H9 (cell line): ENCODE data around the gene ATAD3C. TPM values are rescaled to one million over a fixed set of nuclear protein-coding genes. Genes with fewer than 3 reads are reported as not detected.

ENCODE experiments used
- DNase-seq: peaks from one replicate; pipeline ENCODE4 v3.0.0-alpha.2; 2017
- H2AFZ ChIP-seq: one replicate; pipeline ENCODE4 v1.6.1; 2013; ENCODE audit warnings: mild to moderate bottlenecking, low read length, control low read depth, moderate library complexity
- H2AK5ac ChIP-seq: 2 replicates; pipeline ENCODE4 v1.6.1; 2013; ENCODE audit warnings: low read length, control low read depth, mixed read lengths; ENCODE audit not compliant: insufficient read length
- H2BK120ac ChIP-seq: one replicate; pipeline ENCODE4 v1.6.1; 2013; ENCODE audit warnings: low read depth, mild to moderate bottlenecking, low read length, control low read depth, inconsistent platforms; ENCODE audit not compliant: poor library complexity, severe bottlenecking
- H2BK12ac ChIP-seq: 2 replicates; pipeline ENCODE4 v1.6.1; 2013; ENCODE audit warnings: low read length, control low read depth, mixed read lengths, low read depth; ENCODE audit not compliant: insufficient read length
- H2BK15ac ChIP-seq: 2 replicates; pipeline ENCODE4 v1.6.1; 2013; ENCODE audit warnings: low read depth, low read length, control low read depth
- H2BK20ac ChIP-seq: one replicate; pipeline ENCODE4 v1.6.1; 2013; ENCODE audit warnings: low read depth, mild to moderate bottlenecking, low read length, control low read depth, inconsistent platforms; ENCODE audit not compliant: poor library complexity, severe bottlenecking
- H2BK5ac ChIP-seq: 2 replicates; pipeline ENCODE4 v1.6.1; 2013; ENCODE audit warnings: low read length, control low read depth, mixed read lengths; ENCODE audit not compliant: insufficient read length
- H3K14ac ChIP-seq: 2 replicates; pipeline ENCODE4 v1.6.1; 2013; ENCODE audit warnings: low read length, control low read depth; ENCODE audit not compliant: insufficient read depth
- H3K18ac ChIP-seq: 2 replicates; pipeline ENCODE4 v1.6.1; 2013; ENCODE audit warnings: low read depth, mild to moderate bottlenecking, mixed read lengths, low read length, control low read depth; ENCODE audit not compliant: insufficient read length
- H3K23ac ChIP-seq: 2 replicates; pipeline ENCODE4 v1.6.1; 2013; ENCODE audit warnings: low read length, control low read depth, mixed read lengths, low read depth; ENCODE audit not compliant: insufficient read length
- H3K23me2 ChIP-seq: 2 replicates; pipeline ENCODE4 v1.6.1; 2013; ENCODE audit warnings: low read depth, mild to moderate bottlenecking, mixed read lengths, low read length, control low read depth; ENCODE audit not compliant: insufficient read length, poor library complexity, severe bottlenecking
- H3K27ac ChIP-seq: 2 replicates; pipeline ENCODE4 v1.5.1; 2013; ENCODE audit warnings: low read length, control low read depth, mixed read lengths, low read depth; ENCODE audit not compliant: insufficient read length
- H3K27me3 ChIP-seq: 2 replicates; pipeline ENCODE4 v1.6.1; 2013; ENCODE audit warnings: low read length, control low read depth, inconsistent platforms; ENCODE audit not compliant: insufficient read depth
- H3K4ac ChIP-seq: 2 replicates; pipeline ENCODE4 v1.6.1; 2013; ENCODE audit warnings: low read depth, mild to moderate bottlenecking, control low read depth, inconsistent platforms, low read length, moderate library complexity
- H3K4me1 ChIP-seq: 2 replicates; pipeline ENCODE4 v1.6.1; 2013; ENCODE audit warnings: low read length, control low read depth, inconsistent platforms; ENCODE audit not compliant: insufficient read depth
- H3K4me2 ChIP-seq: 2 replicates; pipeline ENCODE4 v1.6.1; 2013; ENCODE audit warnings: low read length, control low read depth, mixed read lengths; ENCODE audit not compliant: insufficient read length, insufficient read depth
- H3K56ac ChIP-seq: 2 replicates; pipeline ENCODE4 v1.6.1; 2013; ENCODE audit warnings: low read depth, mild to moderate bottlenecking, mixed read lengths, low read length, control low read depth; ENCODE audit not compliant: insufficient read length
- H3K79me1 ChIP-seq: 2 replicates; pipeline ENCODE4 v1.6.1; 2013; ENCODE audit warnings: low read depth, mild to moderate bottlenecking, moderate library complexity, low read length, control low read depth, inconsistent platforms; ENCODE audit not compliant: insufficient read depth, poor library complexity, severe bottlenecking
- H3K79me2 ChIP-seq: 2 replicates; pipeline ENCODE4 v1.6.1; 2013; ENCODE audit warnings: low read length, control low read depth, inconsistent platforms; ENCODE audit not compliant: insufficient read depth
- H3K9ac ChIP-seq: 2 replicates; pipeline ENCODE4 v1.6.1; 2013; ENCODE audit warnings: low read length, control low read depth, mixed read lengths; ENCODE audit not compliant: insufficient read length; ENCODE audit errors: extremely low read depth
- H3K9me3 ChIP-seq: one replicate; pipeline ENCODE4 v1.6.1; 2013; ENCODE audit warnings: low read depth, low read length, inconsistent platforms; ENCODE audit not compliant: control insufficient read depth
- H3T11ph ChIP-seq: one replicate; pipeline ENCODE4 v1.6.1; 2013; ENCODE audit warnings: mild to moderate bottlenecking, low read length, control low read depth, inconsistent platforms
- H4K20me1 ChIP-seq: one replicate; pipeline ENCODE4 v1.6.1; 2013; ENCODE audit not compliant: control insufficient read depth, insufficient read length, insufficient read depth
- H4K5ac ChIP-seq: 2 replicates; pipeline ENCODE4 v1.6.1; 2013; ENCODE audit warnings: low read depth, mild to moderate bottlenecking, mixed read lengths, low read length, control low read depth; ENCODE audit not compliant: insufficient read length
- H4K8ac ChIP-seq: replicated peaks from 2 replicates; pipeline ENCODE4 v1.6.1; 2013; ENCODE audit warnings: low read length, control low read depth, mixed read lengths, low read depth; ENCODE audit not compliant: insufficient read length
- H4K91ac ChIP-seq: 2 replicates; pipeline ENCODE4 v1.6.1; 2013; ENCODE audit warnings: low read depth, mild to moderate bottlenecking, moderate library complexity, mixed read lengths, low read length, control low read depth; ENCODE audit not compliant: insufficient read length
- H3K27ac Mint-ChIP-seq, 3 experiments: 2 replicates in 2 of 3; 3 replicates in 1 of 3; pipeline ENCODE4 v1.8.0; 2020 to 2021; ENCODE audit warnings: mixed read lengths in 3 of 3, mild to moderate bottlenecking in 1 of 3, moderate library complexity in 1 of 3
- H3K27me3 Mint-ChIP-seq: 2 replicates; pipeline ENCODE4 v1.8.0; 2021; ENCODE audit warnings: low read depth, mild to moderate bottlenecking, moderate library complexity, mixed read lengths
- H3K36me3 Mint-ChIP-seq, 3 experiments: 2 replicates in 2 of 3; 3 replicates in 1 of 3; pipeline ENCODE4 v1.8.0; 2020 to 2021; ENCODE audit warnings: low read depth in 3 of 3, mixed read lengths in 3 of 3; ENCODE audit not compliant: insufficient read depth in 1 of 3
- H3K4me1 Mint-ChIP-seq, 2 experiments: 2 replicates each; pipeline ENCODE4 v1.8.0; 2020; ENCODE audit warnings: mixed read lengths in 2 of 2
- H3K4me3 Mint-ChIP-seq, 2 experiments: 2 replicates in 1 of 2; 3 replicates in 1 of 2; pipeline ENCODE4 v1.8.0; 2020 to 2021; ENCODE audit warnings: mild to moderate bottlenecking in 2 of 2, mixed read lengths in 2 of 2, moderate library complexity in 1 of 2
- H3K9me3 Mint-ChIP-seq, 2 experiments: 2 replicates in 1 of 2; 3 replicates in 1 of 2; pipeline ENCODE4 v1.8.0; 2020; ENCODE audit warnings: mild to moderate bottlenecking in 2 of 2, mixed read lengths in 2 of 2, moderate library complexity in 1 of 2
- WGBS: extraction: QIAGEN DNeasy Blood & Tissue Kit; methylation state at CpG from one replicate; pipeline ENCODE4 v1.1.7; 2013; ENCODE audit warnings: missing lambda C conversion rate, low lambda C conversion rate, mixed read lengths; ENCODE audit not compliant: insufficient read length; ENCODE audit errors: extremely low coverage; 5-methylcytosine and 5-hydroxymethylcytosine counted together
- total RNA-seq: library from RNA; stranded (reverse); gene quantifications from 2 replicates; pipeline ENCODE4 v1.2.1, GENCODE V29; 2021
- TF ChIP-seq, protein P1 (sequence below): fragments of 200-600 bp; sonication (generic); conservative IDR thresholded peaks from 3 replicates; pipeline ENCODE4 v1.8.0; 2021; ENCODE audit warnings: antibody characterized with exemption, mild to moderate bottlenecking

The ATAD3C gene
- total RNA-seq, 1 experiment from 2014 or later: 7.7 TPM

DNA sequence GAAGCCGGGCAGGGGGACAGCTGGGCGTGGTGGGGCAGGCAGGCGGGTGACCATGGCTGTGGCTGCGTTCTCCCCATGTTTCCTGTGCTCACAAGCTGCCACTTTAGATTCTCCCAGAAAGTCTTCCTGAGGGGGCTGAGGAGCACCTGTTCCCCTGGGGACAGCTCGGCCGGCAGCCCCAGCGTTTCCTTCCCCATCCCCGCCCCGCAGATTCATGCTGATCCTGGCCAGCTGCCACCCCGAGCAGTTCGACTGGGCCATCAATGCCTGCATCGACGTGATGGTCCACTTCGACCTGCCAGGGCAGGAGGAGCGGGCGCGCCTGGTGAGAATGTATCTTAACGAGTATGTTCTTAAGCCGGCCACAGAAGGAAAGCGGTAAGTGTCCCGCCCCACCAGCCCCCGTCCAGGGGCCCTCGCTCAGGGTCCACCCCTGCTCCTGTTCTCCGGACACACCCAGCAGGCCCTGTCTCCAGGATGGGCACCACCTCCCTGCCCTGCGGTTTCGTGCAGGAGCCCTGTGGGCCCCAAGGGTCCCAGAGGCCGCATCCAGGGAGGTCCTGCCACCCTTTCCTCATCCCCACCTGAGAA is 11.1 kb downstream of the ATAD3C start:
- Histone ChIP-seq H2BK15ac (peak overlapping the region; percentile 12; the same call in 1 of the 2 replicates), H3K79me2 (no peaks in the 10 kb centered on the region), H3K4ac (no peak overlapping the region), H3K18ac (no peak overlapping the region), H3T11ph (no peak overlapping the region), H2BK12ac (no peak overlapping the region), H4K20me1 (no peaks in the 10 kb centered on the region), H4K8ac (no peak overlapping the region), H3K9me3 (no peaks in the 10 kb centered on the region), H2BK5ac (no peak overlapping the region), H2BK20ac (no peak overlapping the region), H3K4me2 (no peak overlapping the region), H3K14ac (no peak overlapping the region), H4K91ac (no peak overlapping the region), H3K4me1 (no peaks in the 10 kb centered on the region), H3K56ac (no peak overlapping the region), H2AK5ac (no peak overlapping the region), H3K23ac (no peak overlapping the region), H4K5ac (no peak overlapping the region), H3K27ac (no peak overlapping the region), H3K27me3 (no peaks in the 10 kb centered on the region), H2AFZ (no peak overlapping the region), H3K79me1 (no peaks in the 10 kb centered on the region), H2BK120ac (no peak overlapping the region), H3K9ac (no peak overlapping the region), H3K23me2 (no peaks in the 10 kb centered on the region)
- no peaks in the 10 kb centered on the region for H3K9me3 Mint-ChIP-seq
- no peak overlapping the region; a peak in 1 of 7 replicates for H3K27ac Mint-ChIP-seq
- no peak overlapping the region for H3K4me3 Mint-ChIP-seq
- no peaks in the 10 kb centered on the region for H3K4me1 Mint-ChIP-seq
- no peak for DNase-seq
- no peaks in the 10 kb centered on the region for H3K27me3 Mint-ChIP-seq
- TF ChIP-seq, protein P1, sequence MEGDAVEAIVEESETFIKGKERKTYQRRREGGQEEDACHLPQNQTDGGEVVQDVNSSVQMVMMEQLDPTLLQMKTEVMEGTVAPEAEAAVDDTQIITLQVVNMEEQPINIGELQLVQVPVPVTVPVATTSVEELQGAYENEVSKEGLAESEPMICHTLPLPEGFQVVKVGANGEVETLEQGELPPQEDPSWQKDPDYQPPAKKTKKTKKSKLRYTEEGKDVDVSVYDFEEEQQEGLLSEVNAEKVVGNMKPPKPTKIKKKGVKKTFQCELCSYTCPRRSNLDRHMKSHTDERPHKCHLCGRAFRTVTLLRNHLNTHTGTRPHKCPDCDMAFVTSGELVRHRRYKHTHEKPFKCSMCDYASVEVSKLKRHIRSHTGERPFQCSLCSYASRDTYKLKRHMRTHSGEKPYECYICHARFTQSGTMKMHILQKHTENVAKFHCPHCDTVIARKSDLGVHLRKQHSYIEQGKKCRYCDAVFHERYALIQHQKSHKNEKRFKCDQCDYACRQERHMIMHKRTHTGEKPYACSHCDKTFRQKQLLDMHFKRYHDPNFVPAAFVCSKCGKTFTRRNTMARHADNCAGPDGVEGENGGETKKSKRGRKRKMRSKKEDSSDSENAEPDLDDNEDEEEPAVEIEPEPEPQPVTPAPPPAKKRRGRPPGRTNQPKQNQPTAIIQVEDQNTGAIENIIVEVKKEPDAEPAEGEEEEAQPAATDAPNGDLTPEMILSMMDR: no peak
- no CpG with 5 or more reads among the region's 27 CpGs for WGBS
- H3K36me3 Mint-ChIP-seq: no peaks in the 10 kb centered on the region; a peak in 1 of 7 replicates
